HG03025 (cell line): ENCODE results near the gene CTIF.

Source experiments
- ATAC-seq: cut with Tn5 transposase; IDR thresholded peaks from one replicate; pipeline ENCODE4 v1.9.1; 2021; ENCODE audit warnings: mild to moderate bottlenecking, moderate library complexity; ENCODE audit not compliant: unreplicated experiment, low FRiP score

CTIF gene

DNA sequence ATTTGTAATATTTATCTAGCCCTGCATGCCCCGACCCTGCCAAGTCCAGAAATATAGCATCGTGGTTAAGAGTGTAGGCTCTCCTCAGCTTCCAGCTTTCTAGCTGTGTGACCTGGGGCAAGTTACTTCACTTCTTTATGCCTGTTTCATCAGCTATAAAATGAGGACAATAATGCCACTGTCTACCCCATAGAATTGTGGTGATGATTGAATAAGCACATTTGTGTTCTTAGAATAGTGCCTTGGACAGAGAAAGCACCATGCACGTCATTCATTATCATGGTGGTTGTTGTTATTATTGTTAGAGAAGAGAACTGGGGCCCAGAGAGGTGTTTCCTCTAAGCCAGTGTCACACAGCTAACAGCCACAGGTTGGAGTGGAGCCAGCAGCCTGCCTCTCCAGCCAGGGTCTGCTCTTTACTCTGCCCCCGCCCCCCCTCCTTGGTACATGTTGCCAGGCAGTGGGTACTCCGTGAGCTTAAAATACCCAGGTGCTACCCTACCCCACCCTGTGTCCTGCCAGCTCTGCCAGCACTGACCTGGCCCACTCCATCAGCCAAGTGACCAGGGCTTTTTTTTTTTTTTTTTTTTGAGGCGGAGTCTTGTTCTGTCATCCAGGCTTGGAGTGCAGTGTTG, 202.1 kb downstream of the CTIF start:
- ATAC-seq: no peak

GRCh38 chr18:48741866-48742265, 203.0 kb downstream of the CTIF start:
- ATAC-seq: no peak

DNA sequence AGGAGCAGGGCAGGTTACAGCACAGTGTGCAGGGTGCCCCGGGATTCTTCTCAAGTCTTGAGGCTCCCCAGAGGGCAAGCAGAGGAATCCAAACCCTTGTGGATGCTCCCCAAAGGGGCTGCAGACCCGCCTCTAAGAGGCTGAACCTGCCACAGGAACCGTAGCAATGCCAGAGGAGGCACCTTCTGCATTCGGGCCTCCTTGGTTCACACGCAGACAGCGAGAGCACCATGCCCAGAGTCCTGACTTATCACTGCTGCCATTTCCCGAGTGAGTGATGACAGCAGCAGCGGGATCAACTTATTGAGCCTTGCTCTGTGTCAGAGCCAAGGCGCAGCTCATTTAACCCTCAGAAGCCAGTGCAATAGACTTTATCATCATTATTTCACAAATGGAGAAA, 203.5 kb downstream of the CTIF start:
- no peak for ATAC-seq

- ATAC-seq: no peak
Measured at GRCh38 chr18:48742706-48743475, 204.1 kb downstream of the CTIF start.

- ATAC-seq: no peak
Measured at GRCh38 chr18:48743886-48744285, 205.1 kb downstream of the CTIF start.

DNA sequence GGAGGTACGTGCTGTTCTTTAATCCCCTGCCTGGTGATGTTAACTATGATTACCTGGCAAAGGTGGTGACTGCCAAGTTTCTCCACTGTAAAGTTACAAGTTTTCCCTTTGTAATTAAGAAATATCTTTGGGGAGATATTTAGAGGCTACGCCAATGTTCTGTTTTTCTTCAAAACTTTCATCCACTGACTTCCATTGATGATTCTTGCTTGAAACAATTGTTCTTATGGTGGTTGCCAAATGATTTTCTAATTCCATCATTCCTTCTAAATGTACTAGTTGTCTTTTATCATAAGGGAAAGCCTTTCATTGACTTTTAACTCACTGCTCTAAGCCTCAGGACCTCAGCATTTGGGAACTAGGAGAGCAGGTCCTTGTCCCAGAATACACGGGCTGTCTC, 206.5 kb downstream of the CTIF start:
- no peak for ATAC-seq

DNA sequence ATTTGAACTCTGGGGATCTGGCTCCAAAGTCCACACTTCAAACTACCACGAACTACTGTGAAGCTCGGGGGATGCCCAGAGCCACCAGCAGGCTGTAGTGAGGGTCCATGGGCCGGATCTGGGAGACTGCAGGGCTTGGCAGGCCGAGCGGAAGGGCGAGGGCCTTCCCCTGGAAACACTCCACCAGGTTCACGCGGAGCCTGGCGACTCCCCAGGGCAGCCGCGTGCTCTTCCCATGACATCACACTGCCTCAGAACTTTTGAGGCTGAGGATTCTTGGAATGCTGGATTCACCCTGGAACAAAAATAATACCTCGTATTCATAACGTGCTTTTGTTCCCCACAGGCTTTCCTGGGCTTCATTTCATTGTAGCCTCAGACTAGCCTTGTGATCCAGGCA, 210.9 kb downstream of the CTIF start:
- ATAC-seq: no peak

DNA sequence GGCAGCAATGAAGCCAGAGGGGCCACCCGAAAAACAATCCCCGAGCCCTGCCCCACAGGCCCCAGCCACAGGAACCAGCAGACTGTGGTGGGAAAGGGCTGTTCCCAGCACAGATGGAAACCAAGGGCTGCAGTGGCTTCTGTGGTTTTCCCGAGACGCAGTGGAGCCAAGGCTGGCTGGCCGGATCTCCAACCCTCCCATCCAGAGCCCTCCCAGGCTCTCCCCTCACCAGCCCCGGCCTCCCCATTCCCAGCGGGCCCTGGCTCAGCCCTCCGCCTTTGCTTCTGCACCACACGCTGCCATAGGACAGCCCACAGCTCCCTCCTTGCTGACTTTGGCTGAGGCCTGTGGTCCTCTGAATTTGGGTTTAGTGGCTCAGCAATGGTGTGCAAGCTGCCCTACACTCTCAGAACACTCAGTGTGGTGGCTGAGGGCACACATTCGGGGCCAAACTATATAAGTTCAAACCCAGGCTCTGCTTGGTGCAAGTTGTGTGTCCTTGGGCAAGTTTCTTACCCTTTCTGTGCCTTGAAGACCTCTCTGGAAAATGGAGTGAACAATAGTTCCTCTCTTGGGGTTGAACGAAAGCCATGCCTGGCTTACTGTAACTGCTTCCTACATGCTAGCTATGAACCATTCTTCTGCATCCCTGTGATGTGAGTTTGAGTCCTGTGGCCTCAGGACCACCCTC, 211.8 kb downstream of the CTIF start:
- no peak for ATAC-seq

DNA sequence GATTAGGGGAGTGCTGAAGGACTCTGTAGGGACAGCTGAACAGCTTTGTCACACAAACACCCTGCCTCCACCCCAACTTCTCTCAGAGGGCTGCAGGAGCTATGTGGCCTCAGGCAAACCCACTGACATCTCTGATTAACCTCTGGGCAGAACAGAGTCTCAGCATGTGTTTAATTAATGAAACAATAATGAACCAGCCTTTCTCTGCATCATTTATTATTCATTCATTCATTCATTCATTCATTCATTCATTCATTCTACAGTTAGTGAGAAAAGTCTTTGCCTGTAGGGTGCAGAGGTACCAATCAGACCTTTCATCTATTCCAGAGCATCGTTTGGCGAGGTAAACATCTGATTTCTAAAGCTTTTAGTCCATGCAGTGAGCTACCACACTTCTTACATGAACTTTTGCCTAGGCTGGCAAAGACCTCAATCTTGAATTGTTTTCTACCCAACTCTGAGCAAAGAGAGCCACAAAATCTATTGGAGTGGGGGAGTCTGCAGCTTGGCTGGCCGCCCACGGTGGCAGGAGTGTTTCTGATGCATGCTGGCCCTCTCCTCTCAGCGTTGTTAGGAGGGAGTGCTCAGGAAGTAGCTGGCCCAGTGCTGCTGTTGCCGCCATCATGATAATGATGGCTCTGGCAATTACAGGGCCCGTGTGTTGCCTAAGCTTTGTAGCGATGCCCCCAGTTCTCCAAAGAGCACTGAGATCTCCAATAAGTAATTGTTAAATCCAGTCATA, 213.1 kb downstream of the CTIF start:
- ATAC-seq: no peak

- no peak for ATAC-seq
Measured at GRCh38 chr18:48752478-48752877, 213.6 kb downstream of the CTIF start.

GRCh38 chr18:48752928-48753327, 214.1 kb downstream of the CTIF start:
- ATAC-seq: no peak

- no peak for ATAC-seq
Measured at GRCh38 chr18:48753691-48754090, 214.9 kb downstream of the CTIF start.

DNA sequence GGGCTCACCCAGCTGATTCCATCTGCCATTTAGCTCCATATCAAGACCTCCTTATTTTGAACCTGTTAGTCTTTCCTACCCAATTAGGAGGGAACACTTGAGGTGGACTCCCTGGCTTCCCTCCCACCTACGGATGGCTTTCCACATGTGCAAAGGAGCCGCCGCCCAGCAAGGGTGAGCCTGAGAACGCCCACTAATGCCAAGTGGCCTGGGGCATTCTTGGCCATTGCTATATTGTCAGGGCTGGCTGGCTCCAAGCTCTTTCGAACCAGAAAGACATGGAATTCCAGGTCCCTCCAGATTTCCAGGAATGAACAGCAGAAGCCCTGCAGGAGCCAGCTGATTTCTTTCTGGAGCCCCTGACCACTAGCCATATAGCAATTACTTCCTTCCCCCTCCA, 215.7 kb downstream of the CTIF start:
- ATAC-seq: no peak

DNA sequence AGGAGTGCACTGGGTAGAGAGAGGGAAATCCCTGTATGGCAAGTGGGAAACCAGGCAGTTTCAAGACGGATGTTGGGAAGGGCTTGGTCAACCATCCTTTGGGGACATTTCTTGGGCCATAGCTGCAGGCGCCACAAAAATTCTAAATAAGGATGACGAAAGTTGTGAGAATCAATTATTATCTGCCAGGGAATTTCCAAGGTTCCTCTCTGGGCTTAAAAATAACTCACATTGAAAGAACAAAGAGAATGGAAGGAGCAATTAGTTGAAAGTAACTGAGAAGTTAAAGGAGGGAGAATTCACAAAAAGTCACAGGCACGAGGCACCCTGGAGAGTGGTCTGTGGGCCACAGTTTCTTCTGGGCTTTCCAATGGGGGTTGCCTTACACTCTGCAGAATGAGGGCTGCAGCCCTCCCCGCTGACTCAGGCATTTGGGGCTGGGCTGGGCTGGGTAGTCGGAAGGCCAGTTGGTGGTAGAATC, 216.2 kb downstream of the CTIF start:
- ATAC-seq: no peak

- ATAC-seq: no peak
Measured at GRCh38 chr18:48756511-48757226, 217.8 kb downstream of the CTIF start.

GRCh38 chr18:48757367-48757766, 218.5 kb downstream of the CTIF start:
- ATAC-seq: no peak

- ATAC-seq: no peak
Measured at GRCh38 chr18:48757906-48758305, 219.1 kb downstream of the CTIF start.

DNA sequence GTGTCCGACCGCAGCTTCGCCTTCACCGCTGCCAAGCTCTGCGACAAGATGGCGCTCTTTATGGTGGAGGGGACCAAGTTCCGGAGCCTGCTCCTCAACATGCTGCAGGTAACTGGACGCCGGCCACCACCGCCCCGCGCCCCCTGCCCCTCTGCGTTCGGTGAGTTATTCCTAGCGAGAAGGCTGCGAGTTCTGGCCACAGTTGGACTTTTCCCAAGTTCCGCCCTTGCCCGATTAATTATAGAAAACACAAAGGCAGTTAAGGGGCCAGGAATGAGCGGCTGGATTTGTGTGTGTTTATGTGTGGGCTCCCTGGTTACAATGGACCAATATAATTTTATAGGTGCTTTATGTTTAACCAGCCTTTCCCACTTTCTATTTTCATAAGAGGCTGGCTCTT, 222.8 kb downstream of the CTIF start:
- ATAC-seq: no peak

DNA sequence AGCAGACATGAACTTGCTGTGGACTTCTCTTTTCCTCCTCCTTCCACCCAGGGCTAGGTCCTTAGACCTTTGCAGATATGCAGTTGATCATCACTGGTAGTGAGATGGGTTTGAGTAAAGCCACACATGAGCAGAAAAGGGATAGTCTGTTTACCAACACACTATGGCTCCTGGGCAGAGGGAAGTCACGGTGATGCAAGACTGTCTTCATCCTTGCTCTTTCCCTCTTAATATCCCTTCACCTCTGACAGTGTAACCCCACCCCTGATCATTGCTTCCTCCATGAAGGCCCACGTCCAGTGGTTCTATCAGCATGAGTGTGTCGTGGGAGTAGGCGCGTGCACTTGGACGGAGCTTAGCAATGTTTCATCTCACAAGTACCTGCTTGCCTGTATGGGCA, 223.2 kb downstream of the CTIF start:
- no peak for ATAC-seq
